ENCODE results near the gene GSTA3. TPM values are rescaled to one million over a fixed set of nuclear protein-coding genes. Genes with fewer than 3 reads are reported as not detected.
A peak's percentile ranks its signal among the peaks of the same experiment; 100 is the strongest.
"Not testable (repeated sequence)": the region's sequence is repeated elsewhere in the genome, so short reads cannot be mapped to it uniquely, and the experiment has no call there.

The GSTA3 gene
- total RNA-seq (2021; fragmentation: NEBNext Ultra II Directional; extraction: Animal tissue kit (Norgen Biotek cat#: 25700)) = not detected
- long read RNA-seq = 0 reads

DNA sequence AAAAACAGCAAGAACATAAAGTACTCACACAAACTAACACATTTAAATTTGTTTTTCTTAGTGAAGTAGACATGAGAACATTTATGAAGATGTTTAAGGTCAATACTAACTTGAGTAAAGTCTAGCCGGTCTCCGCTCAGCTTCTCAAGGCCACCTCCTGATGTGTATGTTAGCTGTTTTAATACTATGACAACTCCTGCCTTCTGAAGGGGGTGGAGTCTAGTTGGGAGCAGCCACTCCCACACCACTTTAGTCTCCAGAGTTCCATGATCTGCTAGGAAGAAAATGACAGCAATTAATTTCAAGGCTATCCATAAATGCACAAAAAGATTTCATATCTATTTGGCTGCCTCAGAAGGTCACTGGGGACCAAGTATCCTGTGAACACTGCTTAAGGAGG, at the start of gene GSTA3:
Gene GSTA3 (minus strand): TSS at position 168 of the 400 bp plus-strand sequence. CDS start 3,864 bp downstream, outside the sequence.
- Mint-ChIP-seq H3K27ac (no peak within 1 kb of the TSS), H3K27me3 (ENCODE audit: insufficient read depth) (peaks cover 6% of the 10 kb centered on the region; the same call in 1 of the 2 replicates), H3K4me1 (ENCODE audit: low read depth) (peaks cover 13% of the 10 kb centered on the region), H3K4me3 (no peak within 1 kb of the TSS), H3K9me3 (no peaks in the 10 kb centered on the region; the same call in 1 of the 2 replicates), H3K36me3 (ENCODE audit: low read depth) (peaks cover 6% of the 10 kb centered on the region)
- TF ChIP-seq, protein P1, sequence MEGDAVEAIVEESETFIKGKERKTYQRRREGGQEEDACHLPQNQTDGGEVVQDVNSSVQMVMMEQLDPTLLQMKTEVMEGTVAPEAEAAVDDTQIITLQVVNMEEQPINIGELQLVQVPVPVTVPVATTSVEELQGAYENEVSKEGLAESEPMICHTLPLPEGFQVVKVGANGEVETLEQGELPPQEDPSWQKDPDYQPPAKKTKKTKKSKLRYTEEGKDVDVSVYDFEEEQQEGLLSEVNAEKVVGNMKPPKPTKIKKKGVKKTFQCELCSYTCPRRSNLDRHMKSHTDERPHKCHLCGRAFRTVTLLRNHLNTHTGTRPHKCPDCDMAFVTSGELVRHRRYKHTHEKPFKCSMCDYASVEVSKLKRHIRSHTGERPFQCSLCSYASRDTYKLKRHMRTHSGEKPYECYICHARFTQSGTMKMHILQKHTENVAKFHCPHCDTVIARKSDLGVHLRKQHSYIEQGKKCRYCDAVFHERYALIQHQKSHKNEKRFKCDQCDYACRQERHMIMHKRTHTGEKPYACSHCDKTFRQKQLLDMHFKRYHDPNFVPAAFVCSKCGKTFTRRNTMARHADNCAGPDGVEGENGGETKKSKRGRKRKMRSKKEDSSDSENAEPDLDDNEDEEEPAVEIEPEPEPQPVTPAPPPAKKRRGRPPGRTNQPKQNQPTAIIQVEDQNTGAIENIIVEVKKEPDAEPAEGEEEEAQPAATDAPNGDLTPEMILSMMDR (IDR thresholded peaks at IDR 0.05) = no peak
- DNase-seq = no peak

DNA sequence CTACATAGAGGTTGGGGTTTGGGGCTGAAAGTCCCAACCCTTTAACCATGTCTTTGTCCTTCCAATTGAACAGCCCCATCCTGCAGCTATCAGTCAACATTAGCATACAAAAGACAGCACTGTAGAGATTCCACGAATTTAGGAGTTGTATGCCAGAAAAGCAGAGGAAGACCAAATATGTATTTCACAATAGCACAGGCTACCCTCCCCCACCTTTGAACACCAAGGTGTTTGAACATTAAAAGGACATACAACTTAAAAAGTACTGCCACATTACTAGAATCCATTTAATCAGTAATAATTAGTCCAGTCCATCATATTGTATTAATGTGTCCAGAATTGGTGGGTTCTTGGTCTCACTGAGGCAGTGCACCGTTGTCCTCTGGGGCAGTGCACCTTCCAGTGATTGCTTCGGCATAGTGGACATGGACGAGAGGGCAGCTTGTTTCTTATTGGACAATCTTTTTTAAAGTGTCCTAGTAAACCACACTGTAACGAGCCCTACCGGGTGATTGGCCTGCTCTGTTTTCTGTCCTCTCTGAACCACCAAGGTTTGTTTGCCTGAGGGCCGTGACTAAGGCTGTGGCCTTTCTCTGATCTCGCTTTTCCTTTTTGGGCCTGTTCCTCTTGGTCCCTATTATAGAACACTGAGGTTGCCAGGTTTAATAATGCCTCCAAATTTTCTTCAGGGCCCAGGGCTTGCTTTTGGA, 49.2 kb upstream of the GSTA3 start:
- H3K9me3 Mint-ChIP-seq = peaks cover 8% of the 10 kb centered on the region
- H3K4me1 Mint-ChIP-seq (ENCODE audit: low read depth) = peaks cover 13% of the 10 kb centered on the region
- no peak overlapping the region for H3K4me3 Mint-ChIP-seq
- H3K36me3 Mint-ChIP-seq (ENCODE audit: low read depth) = peaks cover 15% of the 10 kb centered on the region; the same call in 1 of the 2 replicates
- no peak for DNase-seq
- peaks cover 17% of the 10 kb centered on the region for H3K27me3 Mint-ChIP-seq (ENCODE audit: insufficient read depth)
- TF ChIP-seq, protein P1 (IDR thresholded peaks at IDR 0.05) = no peak
- H3K27ac Mint-ChIP-seq = no peak overlapping the region

DNA sequence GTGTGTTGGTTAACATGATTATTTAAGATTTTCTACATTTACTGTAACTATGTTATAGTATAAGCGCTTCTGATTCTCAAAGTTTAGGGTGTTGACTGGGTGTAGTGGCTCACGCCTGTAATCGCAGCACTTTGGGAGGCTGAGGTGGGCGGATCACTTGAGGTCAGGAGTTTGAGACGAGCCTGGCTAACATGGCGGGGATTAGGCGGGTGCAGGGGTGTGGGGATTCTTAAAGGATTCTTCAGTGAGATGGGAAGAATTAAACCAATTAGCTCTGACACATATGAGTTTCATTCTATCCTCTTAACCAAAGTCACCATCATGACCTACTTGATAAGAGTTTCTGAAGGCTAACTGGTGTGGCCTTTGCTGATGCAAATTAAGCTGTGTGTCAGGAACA, 46.4 kb upstream of the GSTA3 start:
- peaks cover 7% of the 10 kb centered on the region; the same call in 1 of the 2 replicates for H3K36me3 Mint-ChIP-seq (ENCODE audit: low read depth)
- DNase-seq = no peak
- no peak overlapping the region for H3K4me3 Mint-ChIP-seq
- H3K27ac Mint-ChIP-seq = no peak overlapping the region
- peaks cover 17% of the 10 kb centered on the region for H3K4me1 Mint-ChIP-seq (ENCODE audit: low read depth)
- no peaks in the 10 kb centered on the region for H3K9me3 Mint-ChIP-seq
- H3K27me3 Mint-ChIP-seq (ENCODE audit: insufficient read depth) = peaks cover 11% of the 10 kb centered on the region
- TF ChIP-seq, protein P1 (IDR thresholded peaks at IDR 0.05) = no peak

DNA sequence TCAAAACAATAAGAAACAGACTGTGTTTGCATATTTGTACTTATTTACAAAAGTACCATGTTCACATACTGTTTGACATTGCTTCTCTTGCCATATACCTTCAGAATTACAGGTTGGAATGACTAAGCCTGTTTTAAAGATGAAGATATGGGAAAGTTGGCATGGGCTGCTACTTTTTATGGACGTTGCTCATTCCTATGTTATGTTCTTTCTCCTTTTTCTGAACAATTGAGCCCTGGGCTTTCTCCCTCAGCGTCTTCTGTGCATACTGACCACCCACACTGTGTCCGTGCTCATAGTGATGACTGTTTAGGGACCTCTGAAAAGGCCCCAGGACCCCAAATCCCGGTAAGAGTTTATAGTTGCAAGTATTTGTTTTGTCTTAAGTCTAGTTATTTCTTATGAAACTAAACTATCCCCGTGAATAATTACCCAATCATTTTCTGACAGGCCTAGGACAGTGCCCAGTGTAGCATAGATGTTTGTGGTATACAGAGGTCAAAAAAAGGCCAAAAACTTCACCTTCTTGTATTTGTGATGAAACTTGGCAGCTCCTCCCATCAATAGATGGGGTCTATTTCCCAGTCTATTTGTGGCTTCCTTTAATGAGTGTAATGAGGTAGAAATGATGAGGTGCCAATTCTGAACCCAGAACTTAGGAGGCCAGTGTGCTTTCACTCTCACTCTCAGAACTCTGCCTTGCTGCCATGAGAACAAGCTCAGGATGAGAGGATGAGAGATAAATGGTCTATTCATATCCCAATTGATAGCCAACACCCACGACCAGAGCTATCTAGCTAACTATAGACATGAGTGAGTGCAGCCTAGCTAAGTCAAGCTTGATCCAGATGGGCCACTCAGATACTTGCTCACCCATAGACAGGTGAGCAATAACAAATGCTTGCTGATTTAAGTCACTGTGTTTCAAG, 44.7 kb upstream of the GSTA3 start:
- no peaks in the 10 kb centered on the region for H3K36me3 Mint-ChIP-seq (ENCODE audit: low read depth)
- H3K27me3 Mint-ChIP-seq (ENCODE audit: insufficient read depth) = peaks cover 9% of the 10 kb centered on the region; the same call in 1 of the 2 replicates
- peaks cover 17% of the 10 kb centered on the region for H3K4me1 Mint-ChIP-seq (ENCODE audit: low read depth)
- H3K27ac Mint-ChIP-seq = 0 out of 2 replicates have a peak overlapping the region, but pooled peaks have one; percentile 1
- no peaks in the 10 kb centered on the region for H3K9me3 Mint-ChIP-seq
- H3K4me3 Mint-ChIP-seq = peak overlapping the region; percentile 33
- TF ChIP-seq, protein P1 (IDR thresholded peaks at IDR 0.05) = no peak
- DNase-seq = peak; percentile 54

GRCh38 chr6:52946306-52946705, 36.8 kb upstream of the GSTA3 start:
- no peaks in the 10 kb centered on the region for H3K4me1 Mint-ChIP-seq (ENCODE audit: low read depth)
- DNase-seq = no peak
- no peaks in the 10 kb centered on the region for H3K36me3 Mint-ChIP-seq (ENCODE audit: low read depth)
- H3K9me3 Mint-ChIP-seq = no peaks in the 10 kb centered on the region
- no peak overlapping the region for H3K4me3 Mint-ChIP-seq
- H3K27me3 Mint-ChIP-seq (ENCODE audit: insufficient read depth) = peaks cover 17% of the 10 kb centered on the region
- TF ChIP-seq, protein P1 (IDR thresholded peaks at IDR 0.05) = no peak
- H3K27ac Mint-ChIP-seq = no peak overlapping the region

DNA sequence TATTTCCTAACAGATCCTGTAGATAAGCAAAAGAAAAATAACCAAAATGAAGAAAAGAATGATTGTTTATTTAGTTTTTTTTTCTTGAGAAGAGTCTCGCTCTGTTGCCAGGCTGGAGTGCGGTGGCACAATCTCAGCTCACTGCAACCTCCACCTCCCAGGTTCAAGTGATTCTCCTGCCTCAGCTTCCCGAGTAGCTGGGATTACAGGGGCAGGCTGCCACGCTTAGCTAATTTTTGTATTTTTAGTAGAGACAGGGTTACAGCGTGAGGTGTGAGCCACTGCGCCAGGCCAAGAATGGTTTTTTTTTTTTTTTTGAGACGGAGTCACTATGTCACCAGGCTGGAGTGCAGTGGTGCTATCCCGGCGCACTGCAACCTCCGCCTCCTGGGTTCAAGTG, 33.3 kb upstream of the GSTA3 start:
- H3K9me3 Mint-ChIP-seq; DNase-seq; H3K36me3 Mint-ChIP-seq (ENCODE audit: low read depth); H3K4me3 Mint-ChIP-seq; H3K27ac Mint-ChIP-seq; H3K4me1 Mint-ChIP-seq (ENCODE audit: low read depth): not testable (repeated sequence)
- peaks cover 16% of the 10 kb centered on the region for H3K27me3 Mint-ChIP-seq (ENCODE audit: insufficient read depth)
